IPS-18c (cell line): Measurements from ENCODE around the gene PTGES3L.
"Not testable (repeated sequence)": the region's sequence is repeated elsewhere in the genome, so short reads cannot be mapped to it uniquely, and the experiment has no call there.

Experiments
- H3K4me3 ChIP-seq: 2 replicates; pipeline ENCODE4 v1.7.0; 2013; ENCODE audit warnings: low read depth, mild to moderate bottlenecking, low read length, moderate library complexity; ENCODE audit not compliant: insufficient read depth
- H3K9me3 ChIP-seq: one replicate; pipeline ENCODE4 v1.6.1; 2013; ENCODE audit warnings: mild to moderate bottlenecking, low read length, moderate library complexity; ENCODE audit not compliant: control insufficient read depth, insufficient read depth

The PTGES3L gene

DNA sequence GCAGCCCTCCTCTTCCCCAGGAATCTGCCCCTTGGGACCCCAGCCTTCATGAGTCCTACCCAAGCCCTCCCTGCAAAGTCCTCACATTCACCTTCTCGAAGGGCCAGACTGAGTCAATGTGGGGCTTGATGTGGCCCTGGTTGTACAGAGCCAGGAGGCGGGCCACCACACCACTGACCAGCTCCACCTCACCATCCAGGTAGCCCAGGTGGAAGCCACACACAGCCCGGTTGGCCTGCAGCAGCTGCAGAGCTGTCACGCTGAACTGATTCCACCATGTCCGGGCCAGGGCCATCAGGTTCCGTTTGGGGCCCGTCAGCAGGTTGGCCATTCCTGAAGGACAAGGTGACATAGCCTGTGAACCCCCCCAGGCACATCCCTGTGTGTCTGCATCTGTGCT, 36.3 kb upstream of the PTGES3L start:
- no peaks in the 10 kb centered on the region for H3K9me3 ChIP-seq

GRCh38 chr17:43015579-43015978, 35.7 kb upstream of the PTGES3L start:
- H3K9me3 ChIP-seq: no peaks in the 10 kb centered on the region
- H3K4me3 ChIP-seq: no peak overlapping the region

More for the DNA sequence above, 36.3 kb upstream of the PTGES3L start:
- no peak overlapping the region for H3K4me3 ChIP-seq

DNA sequence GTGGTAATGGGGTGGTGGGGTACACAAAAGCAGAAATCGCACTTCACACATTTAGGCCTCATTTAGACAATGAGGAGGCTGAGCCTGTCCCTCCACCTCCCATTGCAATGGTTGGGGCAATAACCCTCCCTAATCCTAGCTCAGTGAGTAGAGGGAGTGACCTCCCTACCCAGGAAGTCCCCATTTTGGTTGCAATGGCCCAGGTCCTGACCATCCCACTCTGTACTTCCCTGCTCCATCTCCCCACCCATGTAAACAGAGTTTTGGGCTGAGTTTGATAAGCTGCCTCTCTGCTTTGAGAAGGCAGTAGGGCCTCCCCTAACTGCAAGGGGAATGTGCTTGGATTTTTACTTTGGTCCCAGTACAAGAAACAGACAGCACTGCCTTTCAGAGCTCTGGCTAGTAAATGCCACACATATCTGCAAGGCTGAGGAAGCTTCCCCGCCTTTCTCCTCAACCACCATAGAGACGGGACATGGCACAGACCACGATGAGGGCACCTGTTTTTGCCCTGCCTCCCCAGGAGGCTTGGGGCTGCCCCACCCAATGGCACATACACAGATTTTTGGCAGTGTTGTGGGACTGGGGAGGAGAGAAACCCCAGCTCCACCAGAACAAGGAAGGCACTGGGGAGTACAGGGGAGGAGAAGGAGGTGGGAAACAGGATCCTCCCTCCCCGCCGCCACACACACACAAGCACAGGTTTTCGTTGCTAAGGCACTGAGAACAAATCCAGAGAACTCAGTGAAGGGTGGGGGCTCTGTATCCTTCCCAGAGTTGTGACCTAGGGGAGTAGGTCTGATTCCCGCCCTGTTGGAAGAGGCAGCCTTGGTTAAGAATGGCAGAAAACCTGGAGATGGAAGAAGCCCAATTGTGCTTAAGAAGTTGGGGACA, 35.0 kb upstream of the PTGES3L start:
- H3K9me3 ChIP-seq: no peaks in the 10 kb centered on the region

DNA sequence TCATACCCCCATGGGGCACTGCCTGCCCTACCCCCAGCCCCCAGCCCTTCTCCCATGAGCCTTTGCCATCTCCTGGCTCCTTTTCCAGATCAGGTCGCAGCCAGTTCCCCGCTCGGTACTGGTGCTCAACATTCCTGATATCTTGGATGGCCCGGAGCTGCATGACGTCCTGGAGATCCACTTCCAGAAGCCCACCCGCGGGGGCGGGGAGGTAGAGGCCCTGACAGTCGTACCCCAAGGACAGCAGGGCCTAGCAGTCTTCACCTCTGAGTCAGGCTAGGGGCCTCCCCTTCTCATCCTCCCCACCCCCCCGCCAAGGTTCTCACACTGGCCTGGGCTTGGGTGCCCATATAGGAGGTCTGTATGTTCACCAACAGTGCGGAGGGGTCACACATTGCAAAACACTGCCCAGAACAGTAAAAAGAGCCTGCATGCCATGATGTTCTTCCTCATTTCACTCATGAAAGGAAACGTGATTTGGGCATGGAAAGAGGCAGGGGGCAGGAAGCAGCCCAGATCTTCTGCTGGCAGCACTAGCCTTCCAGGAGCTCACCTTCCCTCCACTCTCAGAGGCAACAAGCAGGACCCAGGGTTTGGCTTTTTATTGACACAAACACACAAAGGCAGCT, 34.3 kb upstream of the PTGES3L start:
- no peak overlapping the region for H3K4me3 ChIP-seq
- no peaks in the 10 kb centered on the region for H3K9me3 ChIP-seq

More for the DNA sequence above, 35.0 kb upstream of the PTGES3L start:
- no peak overlapping the region for H3K4me3 ChIP-seq

DNA sequence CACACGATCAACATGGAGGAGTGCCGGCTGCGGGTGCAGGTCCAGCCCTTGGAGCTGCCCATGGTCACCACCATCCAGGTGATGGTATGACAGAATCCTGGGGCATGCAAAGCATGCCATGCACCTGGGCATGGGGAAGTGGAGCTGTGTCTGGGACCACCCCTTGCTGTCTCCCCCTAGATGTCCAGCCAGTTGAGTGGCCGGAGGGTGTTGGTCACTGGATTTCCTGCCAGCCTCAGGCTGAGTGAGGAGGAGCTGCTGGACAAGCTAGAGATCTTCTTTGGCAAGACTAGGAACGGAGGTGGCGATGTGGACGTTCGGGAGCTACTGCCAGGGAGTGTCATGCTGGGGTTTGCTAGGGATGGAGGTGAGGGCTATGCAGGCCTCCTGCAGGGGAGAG, 33.4 kb upstream of the PTGES3L start:
- no peaks in the 10 kb centered on the region for H3K9me3 ChIP-seq
- no peak overlapping the region for H3K4me3 ChIP-seq

- H3K9me3 ChIP-seq: no peaks in the 10 kb centered on the region
- H3K4me3 ChIP-seq: no peak overlapping the region
Observed at GRCh38 chr17:43011728-43012472, 32.0 kb upstream of the PTGES3L start.

DNA sequence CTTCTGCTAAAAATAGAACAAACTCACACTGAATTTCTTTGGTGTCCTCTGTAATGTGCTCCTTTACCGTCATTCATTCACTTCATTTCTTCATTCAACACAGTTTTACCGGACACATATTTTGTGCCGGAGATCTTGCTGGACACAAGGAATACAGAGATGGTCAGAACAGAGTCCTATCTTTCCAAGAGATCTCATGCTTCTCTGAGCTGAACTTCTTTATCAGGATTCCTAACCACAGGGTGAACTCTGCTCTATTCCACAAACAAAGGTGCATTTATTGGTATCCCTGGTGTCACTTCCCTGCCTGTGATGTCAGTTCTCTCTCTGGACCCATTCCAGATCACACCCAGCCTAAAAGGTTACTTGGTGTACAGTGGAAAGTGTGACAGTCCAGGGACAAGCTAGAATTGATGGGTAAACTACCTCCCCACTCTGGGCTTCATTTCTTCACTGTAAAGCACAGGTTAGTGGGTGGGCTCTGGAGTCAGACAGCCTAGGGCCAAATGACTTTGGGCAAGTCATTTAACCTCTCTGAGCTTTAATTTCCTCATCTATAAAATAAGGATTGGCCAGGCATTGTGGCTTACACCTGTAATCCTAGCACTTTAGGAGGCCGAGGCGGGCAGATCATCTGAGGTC, 30.9 kb upstream of the PTGES3L start:
- Histone ChIP-seq H3K4me3 (no peak overlapping the region), H3K9me3 (no peaks in the 10 kb centered on the region)

DNA sequence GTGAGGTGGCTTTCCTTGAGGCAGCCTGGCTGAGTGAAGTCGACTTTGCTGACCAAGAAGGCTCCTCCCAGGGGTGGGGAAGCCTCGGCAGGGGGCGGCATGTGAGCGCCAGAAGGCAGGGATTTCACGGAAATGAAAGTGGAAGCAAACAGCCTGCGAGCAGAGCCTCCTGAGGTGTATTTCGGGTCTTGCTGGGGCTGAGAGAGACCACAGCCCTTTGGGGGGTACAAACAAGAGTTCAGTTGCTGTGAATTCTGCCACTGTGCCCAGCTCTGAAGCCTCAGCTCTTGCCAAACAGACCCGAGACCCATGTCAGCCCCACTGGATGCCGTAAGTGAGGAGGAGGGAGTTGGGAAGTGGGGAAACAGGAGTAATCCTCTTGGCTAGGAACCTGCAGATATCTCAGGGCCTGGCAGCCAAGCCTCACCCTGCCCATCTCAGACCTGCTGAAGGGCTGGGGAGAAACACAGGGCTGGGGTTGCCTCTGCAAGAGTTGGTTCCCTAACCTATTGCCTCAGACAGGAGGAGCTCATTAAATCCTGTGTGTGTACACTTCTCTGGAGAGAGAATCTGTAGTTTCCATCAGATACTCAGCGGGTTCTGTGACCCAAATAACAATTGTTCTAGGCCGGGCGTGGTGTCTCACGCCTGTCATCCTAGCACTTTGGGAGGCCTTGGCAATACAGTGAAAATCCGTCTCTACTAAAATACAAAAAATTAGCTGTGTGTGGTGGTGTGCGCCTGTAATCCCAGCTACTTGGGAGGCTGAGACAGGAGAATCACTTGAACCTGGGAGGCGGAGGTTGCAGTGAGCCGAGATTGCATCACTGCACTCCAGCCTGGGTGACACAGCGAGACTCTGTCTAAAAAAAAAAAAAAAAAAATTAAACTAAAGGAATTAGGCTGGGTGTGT, 27.0 kb upstream of the PTGES3L start, which contains the start of gene IFI35:
Gene IFI35, plus strand, starts transcription at position 146 of the 913 bp plus-strand sequence. Its CDS starts 164 bp downstream, at position 310.
- H3K4me3 ChIP-seq: peak within 1 kb of the TSS; percentile 42

GRCh38 chr17:43003542-43004172, 23.8 kb upstream of the PTGES3L start:
- Histone ChIP-seq H3K4me3 (no peak overlapping the region), H3K9me3 (peaks cover 2% of the 10 kb centered on the region)

More for the DNA sequence above, 27.0 kb upstream of the PTGES3L start, which contains the start of gene IFI35:
- H3K9me3 ChIP-seq: no peaks in the 10 kb centered on the region

DNA sequence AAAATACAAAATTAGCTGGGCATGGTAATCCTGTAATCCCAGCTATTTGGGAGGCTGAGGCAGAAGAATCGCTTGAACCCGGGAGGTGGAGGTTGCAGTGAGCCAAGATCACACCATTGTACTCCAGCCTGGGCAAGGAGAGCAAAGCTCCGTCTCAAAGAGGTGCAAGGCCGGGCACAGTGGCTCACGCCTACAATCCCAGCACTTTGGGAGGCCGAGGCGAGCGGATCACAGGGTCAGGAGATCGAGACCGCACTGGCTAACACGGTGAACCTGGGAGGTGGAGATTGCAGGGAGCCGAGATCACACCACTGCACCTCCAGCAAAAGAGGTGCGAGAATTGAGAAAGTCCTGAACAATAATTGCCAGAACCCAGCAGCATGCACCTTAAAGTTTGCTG, 21.0 kb upstream of the PTGES3L start:
- not testable (repeated sequence) for H3K9me3 ChIP-seq, H3K4me3 ChIP-seq

DNA sequence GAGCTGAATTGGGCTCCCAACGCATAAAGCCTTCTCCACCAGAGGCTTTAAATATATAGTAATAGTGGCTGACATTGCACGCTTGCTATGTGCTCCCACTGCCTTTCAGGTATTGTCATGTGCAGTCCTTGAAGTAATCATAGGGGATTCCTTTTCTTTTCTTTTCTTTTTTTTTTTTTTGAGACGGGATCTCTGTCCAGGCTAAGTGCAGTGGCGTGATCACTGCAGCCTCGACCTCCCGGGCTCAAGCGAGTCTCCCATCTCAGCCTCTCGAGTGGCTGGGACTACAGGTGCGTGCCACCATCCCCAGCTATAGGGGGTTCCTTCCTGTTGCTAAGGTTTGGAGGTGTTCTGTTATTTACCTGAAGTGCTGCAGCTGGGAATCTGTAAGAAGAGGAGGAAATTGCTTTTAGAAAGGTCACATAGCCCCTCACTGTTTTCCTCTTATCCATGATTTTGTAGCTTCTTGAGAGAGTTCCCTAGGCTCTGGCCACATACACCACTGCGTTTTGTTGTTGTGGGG, 19.2 kb upstream of the PTGES3L start:
- peaks cover 2% of the 10 kb centered on the region for H3K9me3 ChIP-seq
- peak overlapping the region; percentile 99 for H3K4me3 ChIP-seq

- peaks cover 2% of the 10 kb centered on the region for H3K9me3 ChIP-seq
- peak within 1 kb of the TSS; percentile 99 for H3K4me3 ChIP-seq
Observed at GRCh38 chr17:42997984-42998938, 18.4 kb upstream of the PTGES3L start, which contains the start of gene RPL27. Gene RPL27 (plus strand): TSS chr17:42998419. CDS start chr17:42998751, 332 bp downstream.

GRCh38 chr17:42997390-42997983, 17.6 kb upstream of the PTGES3L start:
- Histone ChIP-seq H3K9me3 (peaks cover 2% of the 10 kb centered on the region), H3K4me3 (peak overlapping the region; percentile 43)

- H3K4me3 ChIP-seq, H3K9me3 ChIP-seq: not testable (repeated sequence)
Observed at GRCh38 chr17:42993913-42994312, 14.0 kb upstream of the PTGES3L start.
